ENCODE measurements around the gene TTI1.

Gene TTI1

GRCh38 chr20:38033330-38034107 is at the start of gene TTI1, which contains the start of gene RPRD1B:
TSS of gene TTI1 (minus strand) at chr20:38033456. CDS start at chr20:38013816, 19,640 bp downstream.
TSS of gene RPRD1B (plus strand) at chr20:38033746. CDS start at chr20:38033948, 202 bp downstream.
- H3K27me3 ChIP-seq (ENCODE audit: control insufficient read depth, insufficient read depth, low read length), result no peaks in the 10 kb centered on the region
- H3K9ac ChIP-seq (ENCODE audit: low read length), result peak within 1 kb of the TSS; percentile 99
- peaks cover 16% of the 10 kb centered on the region for H3K4me1 ChIP-seq (ENCODE audit: control insufficient read depth, insufficient read depth, low read length)
- no peaks in the 10 kb centered on the region for H3K9me3 ChIP-seq (ENCODE audit: control insufficient read depth, insufficient read depth, low read depth, low read length)
- peak within 1 kb of the TSS; percentile 98 for H3K27ac ChIP-seq (ENCODE audit: low read depth, low read length)
- peaks cover 26% of the 10 kb centered on the region for H3K36me3 ChIP-seq (ENCODE audit: control insufficient read depth, insufficient read depth, low read length)
- H3K4me3 ChIP-seq (ENCODE audit: low read depth, low read length), result peak within 1 kb of the TSS; percentile 88

DNA sequence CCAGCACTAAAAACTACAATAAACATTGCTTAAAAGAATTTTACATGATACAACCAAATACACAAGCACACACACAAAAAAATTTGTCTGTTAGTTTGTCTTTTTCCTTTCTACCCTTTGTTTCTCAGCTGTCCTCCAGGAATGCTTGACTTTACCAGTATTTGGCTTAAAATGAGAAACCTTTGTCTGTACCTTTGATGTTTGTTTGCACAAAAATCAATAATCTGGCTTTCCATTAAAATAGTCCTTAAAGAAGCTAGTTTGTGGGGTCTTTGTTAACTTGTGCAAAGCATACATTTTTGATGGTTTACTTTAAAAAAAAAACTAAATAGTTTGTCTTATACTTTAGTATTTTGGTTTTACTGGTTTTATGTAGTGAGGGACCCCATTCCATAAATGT is 49.6 kb upstream of the TTI1 start:
- no peak overlapping the region for H3K9ac ChIP-seq (ENCODE audit: low read length)
- H3K9me3 ChIP-seq (ENCODE audit: control insufficient read depth, insufficient read depth, low read depth, low read length), result peaks cover 3% of the 10 kb centered on the region; the same call in 1 of the 2 replicates
- no peaks in the 10 kb centered on the region for H3K27me3 ChIP-seq (ENCODE audit: control insufficient read depth, insufficient read depth, low read length)
- H3K36me3 ChIP-seq (ENCODE audit: control insufficient read depth, insufficient read depth, low read length), result peaks cover 42% of the 10 kb centered on the region
- H3K27ac ChIP-seq (ENCODE audit: low read depth, low read length), result no peak overlapping the region
- H3K4me3 ChIP-seq (ENCODE audit: low read depth, low read length), result no peak overlapping the region
- H3K4me1 ChIP-seq (ENCODE audit: control insufficient read depth, insufficient read depth, low read length), result no peaks in the 10 kb centered on the region

DNA sequence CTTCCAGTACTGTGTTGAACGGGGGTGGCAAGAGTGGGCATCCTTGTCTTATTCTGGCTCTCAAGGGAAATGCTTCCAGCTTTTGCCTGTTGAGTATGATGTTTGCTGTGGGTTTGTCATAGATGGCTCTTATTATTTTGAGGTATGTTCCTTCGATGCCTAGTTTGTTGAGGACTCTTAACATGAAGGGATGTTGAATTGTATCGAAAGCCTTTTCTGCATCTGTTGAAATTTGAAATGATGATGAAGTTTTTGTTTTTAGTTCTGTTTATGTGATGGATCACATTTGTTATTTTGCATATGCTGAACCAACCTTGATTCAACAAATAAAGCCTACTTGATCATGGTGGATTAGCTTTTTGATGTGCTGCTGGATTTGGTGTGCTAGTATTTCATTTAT is 48.3 kb upstream of the TTI1 start:
- no peak overlapping the region for H3K9ac ChIP-seq (ENCODE audit: low read length)
- H3K36me3 ChIP-seq (ENCODE audit: control insufficient read depth, insufficient read depth, low read length), result peaks cover 38% of the 10 kb centered on the region
- peaks cover 3% of the 10 kb centered on the region; the same call in 1 of the 2 replicates for H3K9me3 ChIP-seq (ENCODE audit: control insufficient read depth, insufficient read depth, low read depth, low read length)
- no peaks in the 10 kb centered on the region for H3K27me3 ChIP-seq (ENCODE audit: control insufficient read depth, insufficient read depth, low read length)
- no peak overlapping the region for H3K27ac ChIP-seq (ENCODE audit: low read depth, low read length)
- H3K4me1 ChIP-seq (ENCODE audit: control insufficient read depth, insufficient read depth, low read length), result no peaks in the 10 kb centered on the region
- H3K4me3 ChIP-seq (ENCODE audit: low read depth, low read length), result no peak overlapping the region

GRCh38 chr20:38079353-38079752 is 46.1 kb upstream of the TTI1 start:
- Histone ChIP-seq H3K4me3 (ENCODE audit: low read depth, low read length) (no peak overlapping the region), H3K27me3 (ENCODE audit: control insufficient read depth, insufficient read depth, low read length) (no peaks in the 10 kb centered on the region), H3K9ac (ENCODE audit: low read length) (no peak overlapping the region), H3K36me3 (ENCODE audit: control insufficient read depth, insufficient read depth, low read length) (peaks cover 27% of the 10 kb centered on the region), H3K9me3 (ENCODE audit: control insufficient read depth, insufficient read depth, low read depth, low read length) (peaks cover 3% of the 10 kb centered on the region; the same call in 1 of the 2 replicates), H3K4me1 (ENCODE audit: control insufficient read depth, insufficient read depth, low read length) (no peaks in the 10 kb centered on the region), H3K27ac (ENCODE audit: low read depth, low read length) (no peak overlapping the region)

GRCh38 chr20:38078084-38078483 is 44.8 kb upstream of the TTI1 start:
- Histone ChIP-seq H3K9ac (ENCODE audit: low read length) (no peak overlapping the region), H3K36me3 (ENCODE audit: control insufficient read depth, insufficient read depth, low read length) (peaks cover 25% of the 10 kb centered on the region), H3K27ac (ENCODE audit: low read depth, low read length) (no peak overlapping the region), H3K27me3 (ENCODE audit: control insufficient read depth, insufficient read depth, low read length) (no peaks in the 10 kb centered on the region), H3K4me3 (ENCODE audit: low read depth, low read length) (no peak overlapping the region), H3K9me3 (ENCODE audit: control insufficient read depth, insufficient read depth, low read depth, low read length) (peaks cover 3% of the 10 kb centered on the region; the same call in 1 of the 2 replicates), H3K4me1 (ENCODE audit: control insufficient read depth, insufficient read depth, low read length) (peaks cover 7% of the 10 kb centered on the region; the same call in 1 of the 2 replicates)

DNA sequence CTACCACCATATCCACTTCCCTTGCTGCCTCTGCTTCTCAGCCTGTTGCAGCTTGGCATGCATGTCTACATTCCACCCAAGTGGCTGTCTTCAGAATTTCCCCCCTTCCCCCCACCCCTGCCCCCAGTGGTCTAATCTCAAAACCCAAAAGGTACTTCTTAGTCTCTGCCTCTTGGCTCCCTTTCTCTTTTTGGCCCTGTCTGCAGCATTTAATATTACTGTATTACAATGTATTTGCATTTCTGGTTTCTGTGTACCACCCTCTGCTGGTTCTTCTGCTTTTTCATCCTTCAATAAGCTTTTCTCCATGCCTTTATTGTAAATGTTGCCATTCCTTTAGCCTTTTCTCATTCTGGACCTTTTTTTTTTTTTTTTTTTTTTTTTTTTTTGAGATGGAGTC is 43.3 kb upstream of the TTI1 start:
- Histone ChIP-seq H3K9ac (ENCODE audit: low read length) (no peak overlapping the region), H3K36me3 (ENCODE audit: control insufficient read depth, insufficient read depth, low read length) (peaks cover 24% of the 10 kb centered on the region), H3K27me3 (ENCODE audit: control insufficient read depth, insufficient read depth, low read length) (no peaks in the 10 kb centered on the region), H3K9me3 (ENCODE audit: control insufficient read depth, insufficient read depth, low read depth, low read length) (peaks cover 3% of the 10 kb centered on the region; the same call in 1 of the 2 replicates), H3K4me3 (ENCODE audit: low read depth, low read length) (no peak overlapping the region), H3K27ac (ENCODE audit: low read depth, low read length) (no peak overlapping the region), H3K4me1 (ENCODE audit: control insufficient read depth, insufficient read depth, low read length) (peaks cover 10% of the 10 kb centered on the region; the same call in 1 of the 2 replicates)

DNA sequence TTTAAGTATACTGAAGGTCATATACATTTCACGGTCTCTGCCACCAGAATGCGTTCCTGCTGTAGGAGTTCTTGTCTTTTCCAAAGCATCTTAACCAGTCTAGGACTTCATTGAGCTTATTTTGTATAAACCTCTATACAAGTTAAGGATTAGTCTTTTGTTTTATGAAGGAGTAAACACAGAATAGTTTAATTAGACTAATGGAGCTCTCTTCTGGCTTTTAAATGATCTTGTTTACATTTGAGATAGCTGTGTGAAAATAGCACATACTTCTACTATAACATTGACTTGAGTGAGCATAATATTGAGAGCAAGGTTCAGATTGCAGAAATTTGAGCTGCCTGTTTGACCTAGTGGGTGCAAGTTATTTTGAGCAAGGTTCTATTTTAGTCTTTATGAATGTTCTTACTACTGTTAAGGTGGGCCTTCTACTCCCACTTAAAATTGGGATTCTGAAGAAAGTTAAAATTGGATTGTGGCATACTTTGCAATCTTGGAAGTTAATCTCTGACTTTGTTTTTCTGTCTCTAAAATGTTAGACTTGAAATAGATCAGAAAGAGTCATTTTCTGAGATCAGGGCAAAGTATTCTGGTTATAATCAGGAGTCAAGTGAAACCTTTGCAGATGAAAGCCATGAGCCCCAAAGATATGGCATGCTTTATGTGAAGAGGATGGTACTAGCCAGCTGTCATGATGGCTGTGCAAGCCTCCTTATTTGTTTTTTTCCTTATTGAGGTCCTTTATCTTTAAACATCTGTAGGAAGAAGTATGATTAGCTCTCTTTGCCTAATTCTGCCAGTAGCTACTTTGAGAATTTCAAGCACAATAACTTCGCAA is 42.1 kb upstream of the TTI1 start:
- no peak overlapping the region for H3K9ac ChIP-seq (ENCODE audit: low read length)
- H3K27me3 ChIP-seq (ENCODE audit: control insufficient read depth, insufficient read depth, low read length), result no peaks in the 10 kb centered on the region
- peaks cover 10% of the 10 kb centered on the region; the same call in 1 of the 2 replicates for H3K4me1 ChIP-seq (ENCODE audit: control insufficient read depth, insufficient read depth, low read length)
- peaks cover 3% of the 10 kb centered on the region; the same call in 1 of the 2 replicates for H3K9me3 ChIP-seq (ENCODE audit: control insufficient read depth, insufficient read depth, low read depth, low read length)
- no peak overlapping the region for H3K4me3 ChIP-seq (ENCODE audit: low read depth, low read length)
- H3K27ac ChIP-seq (ENCODE audit: low read depth, low read length), result no peak overlapping the region
- peaks cover 35% of the 10 kb centered on the region for H3K36me3 ChIP-seq (ENCODE audit: control insufficient read depth, insufficient read depth, low read length)

DNA sequence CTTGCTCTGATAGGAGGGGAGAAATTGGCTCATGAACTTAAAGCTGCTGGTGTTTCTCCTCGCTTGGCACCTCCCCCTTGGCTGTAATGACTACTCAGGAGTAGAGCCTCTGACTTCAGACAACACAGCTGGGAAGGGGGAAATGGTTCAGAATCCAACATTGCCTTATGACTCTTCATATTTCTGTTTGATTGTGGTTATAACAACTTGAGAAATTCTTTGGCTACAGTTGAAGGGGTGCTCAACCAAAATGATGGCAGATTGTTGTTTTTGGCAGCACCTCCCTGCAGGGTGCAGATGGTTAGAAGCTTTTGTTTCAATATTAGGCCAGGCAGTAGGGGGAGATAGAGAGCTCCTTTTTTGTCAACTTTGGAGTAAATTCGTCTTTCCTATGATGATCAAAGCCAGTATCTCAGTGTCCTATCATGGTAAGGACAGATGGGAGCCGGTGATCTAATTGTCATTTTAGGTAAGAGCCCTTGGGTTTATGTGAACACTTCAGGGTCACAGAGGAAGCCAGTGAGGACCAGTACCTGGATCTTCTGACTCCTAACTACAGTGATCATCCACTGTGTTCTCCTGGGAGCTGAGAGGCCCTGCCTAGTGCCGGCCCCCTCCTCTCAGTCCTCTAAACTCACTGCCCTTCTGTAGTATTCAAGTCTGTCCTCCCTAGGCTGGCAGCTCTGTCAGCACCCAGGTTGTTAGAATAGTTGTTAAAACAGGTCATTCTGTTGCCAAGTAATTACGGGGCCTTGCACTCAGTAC is 40.2 kb upstream of the TTI1 start:
- no peak overlapping the region for H3K9ac ChIP-seq (ENCODE audit: low read length)
- H3K9me3 ChIP-seq (ENCODE audit: control insufficient read depth, insufficient read depth, low read depth, low read length), result no peaks in the 10 kb centered on the region
- peaks cover 10% of the 10 kb centered on the region; the same call in 1 of the 2 replicates for H3K4me1 ChIP-seq (ENCODE audit: control insufficient read depth, insufficient read depth, low read length)
- no peaks in the 10 kb centered on the region for H3K27me3 ChIP-seq (ENCODE audit: control insufficient read depth, insufficient read depth, low read length)
- peaks cover 48% of the 10 kb centered on the region for H3K36me3 ChIP-seq (ENCODE audit: control insufficient read depth, insufficient read depth, low read length)
- no peak overlapping the region for H3K4me3 ChIP-seq (ENCODE audit: low read depth, low read length)
- H3K27ac ChIP-seq (ENCODE audit: low read depth, low read length), result no peak overlapping the region

GRCh38 chr20:38072898-38073297 is 39.6 kb upstream of the TTI1 start:
- no peaks in the 10 kb centered on the region for H3K27me3 ChIP-seq (ENCODE audit: control insufficient read depth, insufficient read depth, low read length)
- H3K4me3 ChIP-seq (ENCODE audit: low read depth, low read length), result no peak overlapping the region
- H3K36me3 ChIP-seq (ENCODE audit: control insufficient read depth, insufficient read depth, low read length), result peaks cover 51% of the 10 kb centered on the region
- peaks cover 10% of the 10 kb centered on the region; the same call in 1 of the 2 replicates for H3K4me1 ChIP-seq (ENCODE audit: control insufficient read depth, insufficient read depth, low read length)
- no peak overlapping the region for H3K27ac ChIP-seq (ENCODE audit: low read depth, low read length)
- no peak overlapping the region for H3K9ac ChIP-seq (ENCODE audit: low read length)
- no peaks in the 10 kb centered on the region for H3K9me3 ChIP-seq (ENCODE audit: control insufficient read depth, insufficient read depth, low read depth, low read length)

DNA sequence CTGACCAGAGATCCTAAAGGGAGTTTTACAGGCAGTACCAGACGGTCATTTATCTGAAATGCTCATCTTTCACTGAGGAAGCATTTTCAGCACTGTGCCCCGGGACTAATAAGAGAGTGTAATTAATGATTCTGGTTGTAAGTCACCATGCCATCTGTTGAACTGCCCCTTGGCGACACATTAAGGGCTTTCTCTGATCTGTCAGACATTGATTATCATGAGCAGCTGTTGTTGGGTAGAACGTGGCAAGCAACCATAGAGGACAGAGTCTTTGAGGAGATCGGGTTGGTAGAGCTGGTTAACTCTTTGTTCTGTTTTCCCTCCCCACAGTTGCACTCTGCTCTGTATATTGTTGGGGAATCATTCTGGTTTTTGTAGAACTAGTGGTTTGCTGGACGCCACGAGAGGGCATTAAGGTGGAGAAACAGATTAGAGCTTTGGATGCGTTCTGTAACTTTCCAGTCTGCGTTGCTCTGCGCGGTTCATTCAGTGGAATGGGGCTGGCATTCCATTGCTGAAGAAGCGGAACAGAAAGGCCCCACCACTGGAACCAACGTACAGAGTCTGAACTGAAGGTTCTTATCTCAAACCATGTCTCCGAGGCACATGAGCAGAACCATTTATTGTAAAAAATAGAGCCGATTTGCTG is 34.6 kb upstream of the TTI1 start:
- Histone ChIP-seq H3K4me3 (ENCODE audit: low read depth, low read length) (no peak overlapping the region), H3K27ac (ENCODE audit: low read depth, low read length) (no peak overlapping the region), H3K36me3 (ENCODE audit: control insufficient read depth, insufficient read depth, low read length) (peaks cover 85% of the 10 kb centered on the region)

More for the DNA sequence above, 34.6 kb upstream of the TTI1 start:
- no peak overlapping the region for H3K9ac ChIP-seq (ENCODE audit: low read length)
- peaks cover under 1% of the 10 kb centered on the region; the same call in 1 of the 2 replicates for H3K4me1 ChIP-seq (ENCODE audit: control insufficient read depth, insufficient read depth, low read length)
- no peaks in the 10 kb centered on the region for H3K27me3 ChIP-seq (ENCODE audit: control insufficient read depth, insufficient read depth, low read length)
- H3K9me3 ChIP-seq (ENCODE audit: control insufficient read depth, insufficient read depth, low read depth, low read length), result no peaks in the 10 kb centered on the region
